Esophagus muscularis mucosa (tissue), 4 donors: ENCODE results near the gene C5AR1.

Source experiments
- EP300 ChIP-seq: sonication (generic); formaldehyde crosslinking; IDR thresholded peaks from one replicate; pipeline ENCODE4 v1.6.1; 2017; ENCODE audit warnings: antibody characterized with exemption
- POLR2A ChIP-seq: fragments of 450-650 bp; IDR thresholded peaks from one replicate; pipeline ENCODE4 v1.6.1; 2017; ENCODE audit warnings: antibody characterized with exemption, moderate library complexity, mild to moderate bottlenecking, low read depth
- TF ChIP-seq, protein P1 (sequence below), 3 experiments: fragments of 200-600 bp in 2 of 3; fragments of 450-650 bp in 1 of 3; sonication (generic) in 2 of 3; IDR thresholded peaks; one replicate each; pipeline ENCODE4 v1.5.1; 2017 to 2019; ENCODE audit warnings: antibody characterized with exemption in 3 of 3, mild to moderate bottlenecking in 2 of 3, moderate library complexity in 1 of 3

DNA sequence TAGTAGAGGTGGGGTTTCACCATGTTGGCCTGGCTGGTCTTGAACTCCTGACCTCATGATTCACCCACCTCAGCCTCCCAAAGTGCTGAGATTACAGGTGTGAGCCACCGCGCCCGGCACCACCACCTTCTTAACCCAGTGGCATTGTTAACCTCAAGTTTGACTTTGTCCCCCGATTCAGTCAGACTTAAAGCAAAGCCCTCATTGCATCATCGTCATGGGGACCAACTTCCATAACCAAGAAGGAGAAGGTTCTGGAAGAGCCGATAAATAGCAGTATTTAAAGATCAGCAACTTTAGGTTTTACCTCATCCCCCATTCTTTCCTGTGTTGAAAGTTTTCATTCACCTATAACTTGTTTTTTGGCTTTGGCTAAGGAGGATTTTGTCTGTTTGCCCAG lies 41.6 kb upstream of the C5AR1 start:
- TF ChIP-seq, protein P1, sequence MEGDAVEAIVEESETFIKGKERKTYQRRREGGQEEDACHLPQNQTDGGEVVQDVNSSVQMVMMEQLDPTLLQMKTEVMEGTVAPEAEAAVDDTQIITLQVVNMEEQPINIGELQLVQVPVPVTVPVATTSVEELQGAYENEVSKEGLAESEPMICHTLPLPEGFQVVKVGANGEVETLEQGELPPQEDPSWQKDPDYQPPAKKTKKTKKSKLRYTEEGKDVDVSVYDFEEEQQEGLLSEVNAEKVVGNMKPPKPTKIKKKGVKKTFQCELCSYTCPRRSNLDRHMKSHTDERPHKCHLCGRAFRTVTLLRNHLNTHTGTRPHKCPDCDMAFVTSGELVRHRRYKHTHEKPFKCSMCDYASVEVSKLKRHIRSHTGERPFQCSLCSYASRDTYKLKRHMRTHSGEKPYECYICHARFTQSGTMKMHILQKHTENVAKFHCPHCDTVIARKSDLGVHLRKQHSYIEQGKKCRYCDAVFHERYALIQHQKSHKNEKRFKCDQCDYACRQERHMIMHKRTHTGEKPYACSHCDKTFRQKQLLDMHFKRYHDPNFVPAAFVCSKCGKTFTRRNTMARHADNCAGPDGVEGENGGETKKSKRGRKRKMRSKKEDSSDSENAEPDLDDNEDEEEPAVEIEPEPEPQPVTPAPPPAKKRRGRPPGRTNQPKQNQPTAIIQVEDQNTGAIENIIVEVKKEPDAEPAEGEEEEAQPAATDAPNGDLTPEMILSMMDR (IDR thresholded peaks at IDR 0.05) = no peak
- no peak for TF ChIP-seq POLR2A
- TF ChIP-seq EP300 = no peak
